OCI-LY1 (cell line): ENCODE results near the gene ZDHHC11B.
"Not testable (repeated sequence)": the region's sequence is repeated elsewhere in the genome, so short reads cannot be mapped to it uniquely, and the experiment has no call there.

Experiments
- H2AFZ ChIP-seq: fragments of 200-600 bp; sonication (generic), shearing (Covaris generic); 2 replicates; pipeline ENCODE4 v1.6.0; 2014; ENCODE audit warnings: antibody characterized with exemption, mild to moderate bottlenecking, low read length
- H3F3A ChIP-seq: fragments of 200-600 bp; sonication (generic), shearing (Covaris generic); 2 replicates; pipeline ENCODE4 v1.6.0; 2014; ENCODE audit warnings: mild to moderate bottlenecking, antibody characterized with exemption, low read length, moderate library complexity; ENCODE audit not compliant: insufficient read depth
- H3K27ac ChIP-seq: fragments of 200-600 bp; sonication (generic); 2 replicates; pipeline ENCODE4 v1.5.1; 2014; ENCODE audit warnings: low read length, mixed run types, mild to moderate bottlenecking, low read depth; ENCODE audit not compliant: poor library complexity, severe bottlenecking
- H3K27me3 ChIP-seq: fragments of 200-600 bp; sonication (generic); 2 replicates; pipeline ENCODE4 v1.6.0; 2014; ENCODE audit warnings: antibody characterized with exemption, mild to moderate bottlenecking, low read length, moderate library complexity; ENCODE audit not compliant: insufficient read depth
- H3K36me3 ChIP-seq: fragments of 200-600 bp; sonication (generic); 2 replicates; pipeline ENCODE4 v1.6.1; 2014; ENCODE audit warnings: mild to moderate bottlenecking, antibody characterized with exemption, low read length, moderate library complexity, mixed read lengths; ENCODE audit not compliant: insufficient read depth
- H3K4me1 ChIP-seq: fragments of 200-600 bp; sonication (generic); 2 replicates; pipeline ENCODE4 v1.5.1; 2014; ENCODE audit warnings: mild to moderate bottlenecking, low read length, moderate library complexity; ENCODE audit not compliant: insufficient read depth, severe bottlenecking
- H3K4me2 ChIP-seq: fragments of 200-600 bp; sonication (generic), shearing (Covaris generic); 2 replicates; pipeline ENCODE4 v1.6.1; 2014; ENCODE audit warnings: low read length
- H3K4me3 ChIP-seq: fragments of 200-600 bp; sonication (generic); 2 replicates; pipeline ENCODE4 v1.5.1; 2014; ENCODE audit warnings: low read length, low read depth, mild to moderate bottlenecking, mixed read lengths; ENCODE audit not compliant: poor library complexity, severe bottlenecking
- H3K79me2 ChIP-seq: fragments of 200-600 bp; shearing (Covaris generic); 2 replicates; pipeline ENCODE4 v1.6.1; 2016; ENCODE audit warnings: mixed run types, low read length, mixed read lengths; ENCODE audit not compliant: insufficient read depth
- H3K9ac ChIP-seq: fragments of 200-600 bp; sonication (generic), shearing (Covaris generic); 2 replicates; pipeline ENCODE4 v1.6.1; 2014; ENCODE audit warnings: mild to moderate bottlenecking, low read length, mixed read lengths
- H3K9me2 ChIP-seq: fragments of 200-600 bp; sonication (generic), shearing (Covaris generic); 2 replicates; pipeline ENCODE4 v1.6.1; 2014; ENCODE audit warnings: low read depth, mild to moderate bottlenecking, low read length, mixed read lengths
- H3K9me3 ChIP-seq: fragments of 200-600 bp; shearing (Covaris generic); 2 replicates; pipeline ENCODE4 v1.6.1; 2014; ENCODE audit warnings: low read length, mixed read lengths
- H4K20me1 ChIP-seq: fragments of 200-600 bp; sonication (generic), shearing (Covaris generic); 2 replicates; pipeline ENCODE4 v1.6.0; 2016; ENCODE audit warnings: mild to moderate bottlenecking, low read length; ENCODE audit not compliant: insufficient read depth

Gene ZDHHC11B

DNA sequence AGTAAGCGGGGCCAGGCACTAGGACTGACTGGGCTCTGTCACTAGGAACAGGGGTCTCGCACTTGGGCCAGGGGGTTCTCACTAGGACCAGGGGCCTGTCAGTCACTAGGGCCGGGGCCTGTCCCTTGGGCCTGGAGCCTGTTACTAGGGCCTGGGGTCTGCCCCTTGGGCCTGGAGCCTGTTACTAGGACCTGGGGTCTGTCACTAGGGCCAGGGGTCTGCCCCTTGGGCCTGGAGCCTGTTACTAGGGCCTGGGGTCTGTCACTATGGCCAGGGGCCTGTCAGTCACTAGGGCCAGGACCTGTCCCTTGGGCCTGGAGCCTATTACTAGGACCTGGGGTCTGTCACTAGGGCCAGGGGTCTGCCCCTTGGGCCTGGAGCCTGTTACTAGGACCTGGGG is 102.3 kb downstream of the ZDHHC11B start:
- not testable (repeated sequence) for H3K79me2 ChIP-seq

DNA sequence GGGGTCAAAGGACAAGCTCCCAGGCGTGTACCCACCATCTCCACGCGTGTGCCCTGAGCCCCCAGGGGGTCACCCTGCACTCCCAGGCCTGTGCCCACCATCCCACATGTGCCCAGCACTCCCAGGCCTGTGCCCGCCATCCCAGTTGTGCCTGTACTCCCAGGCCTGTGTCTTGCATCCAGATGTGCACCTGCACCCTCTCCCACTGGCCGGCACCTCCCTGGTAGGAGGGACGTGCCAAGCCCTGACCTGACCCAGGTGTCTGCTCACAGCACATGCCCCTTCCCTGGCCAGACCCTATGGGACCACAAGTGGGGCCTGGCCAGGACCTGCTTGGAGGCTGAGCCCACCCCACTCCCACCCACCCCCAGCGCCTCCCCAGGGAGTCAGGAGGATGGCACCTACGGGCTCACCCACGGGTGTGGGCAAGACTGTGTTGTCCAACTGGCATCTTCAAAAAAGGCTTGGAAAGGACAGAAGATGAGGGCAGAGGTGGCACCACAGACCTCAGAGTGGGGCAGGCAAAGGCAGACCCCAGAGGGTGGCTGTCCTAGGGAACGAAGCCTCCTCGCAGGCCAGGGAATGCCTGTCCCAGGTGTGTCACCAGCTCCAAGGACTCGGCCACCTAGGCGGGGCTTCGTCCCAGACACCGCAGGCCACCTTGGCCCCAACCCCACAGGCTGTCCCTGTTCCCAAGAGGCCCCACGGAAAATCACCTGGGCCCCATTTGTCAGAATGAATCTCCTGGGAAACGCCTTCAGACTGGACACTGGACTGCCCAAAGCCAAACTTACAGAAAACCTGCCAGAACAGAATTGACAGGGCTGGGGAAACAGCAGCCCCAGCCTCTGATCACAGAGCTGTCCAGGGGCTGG is 103.0 kb downstream of the ZDHHC11B start:
- H4K20me1 ChIP-seq, H3K9ac ChIP-seq, H3K4me1 ChIP-seq, H3K27ac ChIP-seq, H3F3A ChIP-seq, H3K36me3 ChIP-seq, H3K79me2 ChIP-seq, H3K9me2 ChIP-seq, H3K9me3 ChIP-seq, H3K4me3 ChIP-seq, H2AFZ ChIP-seq, H3K4me2 ChIP-seq, H3K27me3 ChIP-seq: not testable (repeated sequence)

More for the DNA sequence above, 102.3 kb downstream of the ZDHHC11B start:
- H4K20me1 ChIP-seq, H3K36me3 ChIP-seq, H3K9ac ChIP-seq, H3K27me3 ChIP-seq, H3K4me1 ChIP-seq, H3K4me3 ChIP-seq, H3K4me2 ChIP-seq, H3K27ac ChIP-seq, H3F3A ChIP-seq, H2AFZ ChIP-seq, H3K9me2 ChIP-seq, H3K9me3 ChIP-seq: not testable (repeated sequence)

DNA sequence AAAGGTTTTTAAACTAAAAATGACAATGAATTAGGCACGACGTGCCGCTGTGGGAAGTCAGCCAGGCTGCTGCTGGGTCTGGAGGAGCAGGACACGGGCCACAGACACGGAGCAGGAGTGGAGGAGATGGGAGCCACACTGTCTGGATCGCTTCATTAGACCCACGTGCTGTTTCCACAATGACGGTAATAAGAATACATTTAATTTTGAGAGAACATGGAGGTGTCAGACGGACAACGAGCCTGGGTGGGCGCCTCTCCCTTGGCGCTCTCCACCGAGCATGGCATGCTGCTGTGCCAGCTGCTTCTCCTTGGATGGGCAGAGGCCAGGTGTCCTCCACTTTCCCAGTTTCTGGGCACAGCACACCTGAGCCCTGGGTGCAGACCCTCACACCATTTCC is 103.7 kb downstream of the ZDHHC11B start:
- H3K9me2 ChIP-seq, H3K27me3 ChIP-seq, H3K36me3 ChIP-seq, H4K20me1 ChIP-seq, H3K9ac ChIP-seq, H3F3A ChIP-seq, H2AFZ ChIP-seq, H3K4me1 ChIP-seq, H3K27ac ChIP-seq, H3K4me2 ChIP-seq, H3K4me3 ChIP-seq, H3K9me3 ChIP-seq, H3K79me2 ChIP-seq: not testable (repeated sequence)

DNA sequence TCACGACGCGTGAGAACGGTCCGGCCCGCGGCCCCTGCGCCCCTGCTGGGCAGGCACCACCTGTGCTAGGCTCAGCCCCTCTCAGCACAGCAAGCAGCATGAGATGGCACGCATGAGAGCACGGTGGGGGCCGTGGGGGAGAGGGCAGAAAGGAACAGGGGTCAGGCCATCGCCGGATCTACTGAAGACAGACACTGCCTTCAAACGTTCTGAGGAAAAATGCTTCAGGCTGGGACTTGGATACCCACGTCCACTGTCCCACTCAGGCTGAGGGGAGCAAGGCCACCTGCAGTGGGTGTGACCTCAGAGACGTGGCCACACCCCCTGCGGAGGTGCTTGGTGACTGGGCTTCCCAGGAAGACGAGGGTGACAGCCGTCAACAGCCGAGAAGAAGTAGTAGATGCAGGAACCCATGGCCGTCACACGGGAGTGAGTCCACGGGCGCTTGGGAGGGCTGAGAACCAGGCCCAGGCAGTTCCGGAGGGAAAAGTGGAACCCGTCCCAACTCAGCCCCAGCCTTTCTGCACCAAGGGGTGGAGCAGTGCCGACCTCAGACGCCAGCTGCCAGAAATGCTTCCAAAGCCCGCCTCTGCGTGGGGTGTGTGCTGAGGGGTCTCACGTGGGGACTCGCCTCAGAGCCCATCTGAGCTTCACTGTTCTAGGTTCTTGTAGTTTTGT is 104.3 kb downstream of the ZDHHC11B start:
- H3K4me2 ChIP-seq, H3K36me3 ChIP-seq, H2AFZ ChIP-seq, H3K27me3 ChIP-seq, H3F3A ChIP-seq, H3K4me1 ChIP-seq, H3K79me2 ChIP-seq, H3K9me2 ChIP-seq, H3K9me3 ChIP-seq, H3K4me3 ChIP-seq, H3K9ac ChIP-seq, H4K20me1 ChIP-seq, H3K27ac ChIP-seq: not testable (repeated sequence)

DNA sequence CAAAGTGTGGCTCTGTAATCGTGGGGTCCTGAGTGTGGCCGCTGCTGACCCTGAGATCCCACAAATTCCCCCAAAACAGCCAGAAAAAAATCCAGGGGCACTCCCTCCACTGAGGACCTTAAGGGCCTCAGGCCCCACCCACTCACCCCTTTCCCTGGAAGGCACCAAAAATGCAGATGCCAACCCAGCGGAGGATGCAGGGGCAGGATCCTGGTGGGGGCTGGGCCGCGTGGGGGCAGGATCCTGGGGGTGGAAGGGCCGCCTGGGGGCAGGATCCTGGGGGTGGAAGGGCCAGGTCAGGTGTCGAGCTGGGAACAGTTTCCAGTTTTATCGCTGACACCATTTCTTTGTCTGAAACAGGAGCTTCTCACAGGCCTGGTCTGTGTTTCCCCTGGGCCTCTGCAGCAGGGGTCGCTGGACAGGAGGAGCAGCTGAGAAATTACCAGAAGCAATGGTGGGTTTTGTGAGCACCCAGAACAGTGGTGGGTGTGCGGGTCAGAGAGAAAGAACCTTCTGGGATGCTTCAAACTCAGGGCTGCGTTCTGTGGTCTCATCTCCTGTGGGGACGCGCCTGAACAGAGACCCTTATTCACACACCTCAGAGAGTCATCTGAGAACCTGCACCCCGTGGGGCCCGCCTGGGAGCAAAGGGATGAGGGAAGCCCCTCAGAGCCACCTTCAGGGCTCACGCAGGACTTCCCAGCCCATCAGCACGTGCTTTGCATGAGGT is 105.2 kb downstream of the ZDHHC11B start:
- H2AFZ ChIP-seq, H3K36me3 ChIP-seq, H4K20me1 ChIP-seq, H3K9me3 ChIP-seq, H3K4me1 ChIP-seq, H3K27me3 ChIP-seq, H3K4me2 ChIP-seq, H3K9me2 ChIP-seq, H3K79me2 ChIP-seq, H3F3A ChIP-seq, H3K4me3 ChIP-seq, H3K27ac ChIP-seq, H3K9ac ChIP-seq: not testable (repeated sequence)

DNA sequence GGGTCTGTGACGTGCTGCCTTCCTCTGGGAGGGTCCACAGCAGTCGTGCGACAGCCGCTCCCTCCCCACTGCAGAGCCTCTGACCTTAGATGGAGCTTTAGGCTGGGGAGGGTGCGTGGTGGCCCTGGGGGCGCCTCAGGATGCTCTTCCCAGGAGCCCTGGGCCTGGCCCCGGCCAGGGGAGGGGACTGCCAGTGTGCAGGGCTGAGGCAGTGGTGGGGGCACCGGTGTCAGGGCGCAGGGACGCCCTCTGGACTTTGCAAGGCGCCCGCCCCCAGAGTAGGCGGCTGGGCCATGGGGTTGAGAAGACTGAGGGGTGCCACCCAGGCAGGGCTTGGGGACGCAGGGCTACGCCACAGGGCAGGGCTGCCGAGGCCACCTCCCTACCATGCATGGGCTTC is 106.0 kb downstream of the ZDHHC11B start:
- H3K79me2 ChIP-seq, H3K9me3 ChIP-seq, H3K4me3 ChIP-seq, H3K27me3 ChIP-seq, H3F3A ChIP-seq, H3K9ac ChIP-seq, H3K4me1 ChIP-seq, H3K36me3 ChIP-seq, H3K4me2 ChIP-seq, H2AFZ ChIP-seq, H3K27ac ChIP-seq, H4K20me1 ChIP-seq, H3K9me2 ChIP-seq: not testable (repeated sequence)
